MV-4-11 (cell line): Measurements from ENCODE around the gene CFAP58.

Experiments
- DNase-seq: peaks from one replicate; lab custom pipeline; 2025; lab: John Stamatoyannopoulos, UW

The CFAP58 gene

GRCh38 chr10:104483582-104483981, 129.9 kb downstream of the CFAP58 start:
- no peak for DNase-seq

- DNase-seq, result no peak
Observed at GRCh38 chr10:104485632-104486031, 132.0 kb downstream of the CFAP58 start.

- no peak for DNase-seq
Observed at GRCh38 chr10:104486803-104487202, 133.2 kb downstream of the CFAP58 start.

- DNase-seq, result no peak
Observed at GRCh38 chr10:104487794-104488438, 134.3 kb downstream of the CFAP58 start.

DNA sequence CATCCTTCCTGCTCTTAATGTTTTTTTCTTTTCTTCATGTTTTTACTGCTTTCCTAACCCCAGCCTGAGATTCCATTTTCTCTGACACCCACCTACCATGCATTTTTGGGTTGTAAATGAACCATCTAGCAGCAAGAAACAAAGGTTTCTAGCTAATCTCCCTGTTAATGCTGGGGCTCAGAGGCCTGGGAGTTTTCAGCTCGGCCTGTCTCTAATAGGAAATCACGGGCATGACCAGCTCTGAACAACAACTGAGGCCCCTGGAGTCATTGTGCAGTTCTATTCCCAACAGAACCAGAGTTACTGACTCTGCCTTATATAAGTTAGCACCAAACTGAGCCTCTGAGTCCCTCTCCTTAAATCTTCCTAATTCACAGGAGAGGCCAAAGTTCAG, 134.8 kb downstream of the CFAP58 start:
- no peak for DNase-seq

GRCh38 chr10:104492329-104492940, 138.8 kb downstream of the CFAP58 start:
- no peak for DNase-seq

DNA sequence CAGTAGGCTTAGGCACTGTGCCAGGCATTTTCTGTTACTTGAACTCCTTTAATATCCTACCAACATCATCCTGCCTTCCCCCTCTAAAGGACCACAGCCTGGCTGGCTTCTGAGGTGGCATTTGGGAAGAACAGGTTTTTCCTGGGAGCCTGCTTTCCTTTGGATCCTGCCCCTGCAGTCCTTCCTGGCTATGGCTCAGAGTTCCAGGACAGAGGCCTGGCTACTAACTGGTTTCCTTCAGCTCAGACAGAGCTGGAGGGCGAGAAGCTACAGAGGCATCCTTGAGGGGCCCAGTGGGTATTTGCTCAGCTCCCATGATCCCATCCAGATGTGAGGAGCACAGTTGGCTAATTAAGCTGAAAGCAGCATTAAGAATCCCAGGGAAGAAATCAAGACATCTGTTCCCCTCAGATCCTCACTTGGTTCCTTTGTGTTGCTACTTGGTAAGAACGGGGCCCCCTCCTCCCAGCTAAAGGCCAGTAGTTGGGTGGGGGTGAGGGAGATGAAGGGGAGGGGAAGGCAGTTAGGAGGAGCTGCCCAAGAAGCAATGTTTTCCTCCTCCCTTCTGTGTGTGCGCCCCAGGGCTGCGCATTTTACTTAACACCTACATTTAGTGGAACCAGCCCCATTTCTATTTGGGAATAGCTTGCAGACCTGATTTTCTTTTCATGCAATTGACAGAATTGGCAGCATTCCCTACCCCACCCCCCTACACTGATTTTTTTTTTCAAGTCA, 144.9 kb downstream of the CFAP58 start:
- no peak for DNase-seq

- no peak for DNase-seq
Observed at GRCh38 chr10:104501449-104501848, 147.8 kb downstream of the CFAP58 start.

DNA sequence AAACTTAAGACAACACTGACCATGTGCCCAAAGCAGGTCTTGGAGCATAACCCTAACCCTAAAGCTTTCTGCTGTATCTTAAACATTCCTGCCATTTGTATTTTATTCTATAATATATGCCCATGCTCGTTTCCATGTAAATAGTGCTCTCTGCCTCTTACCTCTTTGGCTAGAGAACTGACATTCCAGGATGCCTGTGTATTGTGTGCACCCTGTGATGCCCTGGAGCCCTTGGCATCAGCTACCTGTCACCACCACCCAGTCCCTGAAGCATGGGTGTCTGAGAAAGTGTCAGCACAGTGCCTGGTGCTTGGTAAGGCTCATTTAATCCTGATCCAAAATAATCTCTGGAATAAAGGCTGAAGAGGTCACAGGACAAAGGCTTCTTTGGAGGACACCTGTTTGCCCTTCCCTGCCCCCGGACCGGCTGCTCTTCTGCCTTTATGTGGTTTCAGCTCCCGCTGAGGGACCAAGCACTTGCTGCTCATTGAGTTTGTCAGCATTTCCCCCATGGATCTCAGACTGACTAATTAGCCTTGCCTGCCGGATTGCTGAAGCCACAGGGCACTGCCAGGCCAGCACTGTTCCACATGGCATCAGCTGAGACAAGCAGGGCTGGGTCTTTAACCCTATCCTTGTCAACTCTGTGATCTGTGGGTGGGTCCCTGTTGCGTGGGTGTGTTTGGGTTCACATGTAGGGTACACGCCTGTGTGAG, 148.4 kb downstream of the CFAP58 start:
- DNase-seq, result no peak

GRCh38 chr10:104502907-104503306, 149.3 kb downstream of the CFAP58 start:
- no peak for DNase-seq
